ENCODE results near the gene MEAK7.

MEAK7 gene

DNA sequence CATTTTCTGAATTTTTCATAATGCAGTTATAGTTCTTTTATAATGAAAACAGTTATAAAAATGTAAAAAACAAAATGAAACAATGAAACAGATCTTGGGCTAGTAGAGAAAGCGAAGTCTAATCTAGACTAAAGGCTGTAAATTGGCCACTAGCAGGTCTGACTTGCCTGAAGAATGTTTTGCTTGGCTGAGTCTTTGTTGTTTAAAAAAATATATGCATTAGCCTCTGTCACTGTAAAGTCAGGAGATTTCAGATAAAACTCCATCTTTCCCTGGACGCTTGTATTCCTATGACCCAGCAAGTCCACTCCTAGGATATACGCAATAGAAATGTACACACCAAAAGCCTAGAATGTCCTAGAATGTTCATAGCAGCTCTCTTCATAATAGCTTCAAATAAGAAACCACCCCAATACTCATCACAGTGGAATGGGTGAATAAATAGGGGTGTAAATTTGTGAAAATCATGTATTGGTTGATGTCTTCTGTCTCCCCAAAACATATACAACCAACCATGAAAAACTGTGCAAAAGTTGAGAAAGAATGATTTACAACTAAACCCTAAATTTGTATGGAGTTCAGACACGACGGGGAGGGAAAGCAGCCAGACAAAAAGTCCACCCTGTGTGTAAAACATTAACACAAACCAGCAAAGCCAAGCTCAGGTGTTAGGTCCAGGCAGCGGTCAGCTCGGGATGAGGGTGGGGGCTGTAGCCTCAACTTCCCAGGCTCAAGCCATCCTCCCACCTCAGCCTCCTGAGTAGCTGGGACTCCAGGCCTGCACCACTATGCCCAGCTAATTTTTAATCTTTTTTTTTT is 37.7 kb upstream of the MEAK7 start:
- H3K4me3 ChIP-seq (ENCODE audit: low read depth, low read length) = no peak overlapping the region
- no peak for TF ChIP-seq CTCF (IDR thresholded peaks at IDR 0.05; ENCODE audit: low read depth, low read length, missing control alignments)
- in situ Hi-C loops (cut with HindIII; ENCODE audit: low sequenced_read_pairs) = no loop called here
- DNase-seq (ENCODE audit: low read depth) = no peak

DNA sequence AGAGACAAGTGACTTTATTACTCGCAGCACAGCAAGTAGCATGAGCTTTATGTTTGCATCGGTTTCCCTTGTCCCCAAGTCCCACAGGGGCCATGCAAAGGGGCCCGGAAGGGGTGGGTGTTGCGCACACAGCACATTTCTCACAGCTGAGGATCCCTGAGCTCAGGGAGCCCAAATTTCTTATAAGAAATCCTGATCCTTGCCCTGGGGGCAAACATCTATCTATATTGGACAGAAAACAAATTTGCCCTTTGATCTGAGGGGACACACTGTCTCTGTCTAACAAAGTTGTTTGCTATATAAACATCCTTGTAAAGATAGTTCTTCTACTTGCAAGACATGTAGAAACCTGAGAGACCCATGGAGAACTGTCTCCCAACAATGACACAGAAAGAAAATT is 35.7 kb upstream of the MEAK7 start:
- no peak for DNase-seq (ENCODE audit: low read depth)
- TF ChIP-seq CTCF (IDR thresholded peaks at IDR 0.05; ENCODE audit: low read depth, low read length, missing control alignments) = no peak
- H3K4me3 ChIP-seq (ENCODE audit: low read depth, low read length) = no peak overlapping the region
- in situ Hi-C loops (cut with HindIII; ENCODE audit: low sequenced_read_pairs) = no loop called here

- DNase-seq (ENCODE audit: low read depth) = no peak
- in situ Hi-C loops (cut with HindIII; ENCODE audit: low sequenced_read_pairs) = no loop called here
- TF ChIP-seq CTCF (IDR thresholded peaks at IDR 0.05; ENCODE audit: low read depth, low read length, missing control alignments) = no peak
- H3K4me3 ChIP-seq (ENCODE audit: low read depth, low read length) = no peak overlapping the region
These were observed 33.9 kb upstream of the MEAK7 start for GRCh38 chr16:84538222-84538840.

- in situ Hi-C loops (cut with HindIII; ENCODE audit: low sequenced_read_pairs) = no loop called here
These were observed 33.2 kb upstream of the MEAK7 start for GRCh38 chr16:84537491-84538151.

DNA sequence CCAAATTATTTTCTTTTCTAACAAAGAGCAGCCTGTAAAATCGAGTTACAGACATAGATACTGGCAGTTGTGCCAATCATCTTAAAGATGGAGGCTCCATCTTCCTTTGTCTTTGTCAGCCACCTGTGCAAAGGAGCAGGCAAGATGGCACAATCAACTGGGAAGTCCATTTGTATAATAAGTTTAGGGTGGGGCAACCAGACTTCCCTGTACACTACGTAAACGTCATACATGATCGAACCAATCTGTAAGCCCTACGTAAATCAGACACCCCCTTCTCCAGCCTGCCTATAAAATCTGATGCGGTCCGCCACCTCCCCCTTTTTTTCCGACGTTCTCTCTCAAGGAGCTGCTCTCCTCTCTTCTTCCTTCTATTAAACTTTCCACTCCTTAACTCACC is 31.4 kb upstream of the MEAK7 start:
- DNase-seq (ENCODE audit: low read depth) = no peak
- no peak for TF ChIP-seq CTCF (IDR thresholded peaks at IDR 0.05; ENCODE audit: low read depth, low read length, missing control alignments)
- in situ Hi-C loops (cut with HindIII; ENCODE audit: low sequenced_read_pairs) = no loop called here
- no peak overlapping the region for H3K4me3 ChIP-seq (ENCODE audit: low read depth, low read length)

More at GRCh38 chr16:84537491-84538151, 33.2 kb upstream of the MEAK7 start:
- no peak for DNase-seq (ENCODE audit: low read depth)
- H3K4me3 ChIP-seq (ENCODE audit: low read depth, low read length) = no peak overlapping the region
- no peak for TF ChIP-seq CTCF (IDR thresholded peaks at IDR 0.05; ENCODE audit: low read depth, low read length, missing control alignments)

- in situ Hi-C loops (cut with HindIII; ENCODE audit: low sequenced_read_pairs) = no loop called here
- no peak for TF ChIP-seq CTCF (IDR thresholded peaks at IDR 0.05; ENCODE audit: low read depth, low read length, missing control alignments)
- no peak for DNase-seq (ENCODE audit: low read depth)
- no peak overlapping the region for H3K4me3 ChIP-seq (ENCODE audit: low read depth, low read length)
These were observed 30.9 kb upstream of the MEAK7 start for GRCh38 chr16:84535408-84535807.
